ENCODE results near the gene ATP8A2.
"Not testable (repeated sequence)": the region's sequence is repeated elsewhere in the genome, so short reads cannot be mapped to it uniquely, and the experiment has no call there.

The ATP8A2 gene

DNA sequence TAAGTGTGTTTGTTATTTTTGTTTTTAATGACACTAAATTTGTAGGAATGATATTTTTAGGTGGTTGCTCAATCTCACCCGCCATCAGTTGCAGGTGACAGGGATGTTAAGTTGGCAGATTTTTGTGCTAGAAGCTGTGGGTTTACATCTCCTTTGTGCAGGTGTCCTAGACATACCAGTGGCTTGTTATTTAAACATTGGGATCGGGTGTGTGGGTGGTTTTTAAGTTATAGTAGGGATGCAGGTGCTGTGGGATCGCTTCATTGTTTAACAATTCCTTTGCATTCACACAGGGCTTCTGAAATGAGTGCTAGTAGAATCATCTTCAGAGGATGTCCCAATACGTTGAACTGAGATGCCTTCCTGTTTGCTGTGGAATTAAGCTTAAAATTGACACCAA lies 580.1 kb downstream of the ATP8A2 start:
- no peak for DNase-seq (ENCODE audit: extremely low read depth, low read depth)
- TF ChIP-seq, protein P1, sequence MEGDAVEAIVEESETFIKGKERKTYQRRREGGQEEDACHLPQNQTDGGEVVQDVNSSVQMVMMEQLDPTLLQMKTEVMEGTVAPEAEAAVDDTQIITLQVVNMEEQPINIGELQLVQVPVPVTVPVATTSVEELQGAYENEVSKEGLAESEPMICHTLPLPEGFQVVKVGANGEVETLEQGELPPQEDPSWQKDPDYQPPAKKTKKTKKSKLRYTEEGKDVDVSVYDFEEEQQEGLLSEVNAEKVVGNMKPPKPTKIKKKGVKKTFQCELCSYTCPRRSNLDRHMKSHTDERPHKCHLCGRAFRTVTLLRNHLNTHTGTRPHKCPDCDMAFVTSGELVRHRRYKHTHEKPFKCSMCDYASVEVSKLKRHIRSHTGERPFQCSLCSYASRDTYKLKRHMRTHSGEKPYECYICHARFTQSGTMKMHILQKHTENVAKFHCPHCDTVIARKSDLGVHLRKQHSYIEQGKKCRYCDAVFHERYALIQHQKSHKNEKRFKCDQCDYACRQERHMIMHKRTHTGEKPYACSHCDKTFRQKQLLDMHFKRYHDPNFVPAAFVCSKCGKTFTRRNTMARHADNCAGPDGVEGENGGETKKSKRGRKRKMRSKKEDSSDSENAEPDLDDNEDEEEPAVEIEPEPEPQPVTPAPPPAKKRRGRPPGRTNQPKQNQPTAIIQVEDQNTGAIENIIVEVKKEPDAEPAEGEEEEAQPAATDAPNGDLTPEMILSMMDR (IDR thresholded peaks at IDR 0.05; ENCODE audit: low read depth, low read length, missing control alignments) = no peak
- no peak overlapping the region for H3K4me3 ChIP-seq (replicated peaks; ENCODE audit: low read depth, low read length)

DNA sequence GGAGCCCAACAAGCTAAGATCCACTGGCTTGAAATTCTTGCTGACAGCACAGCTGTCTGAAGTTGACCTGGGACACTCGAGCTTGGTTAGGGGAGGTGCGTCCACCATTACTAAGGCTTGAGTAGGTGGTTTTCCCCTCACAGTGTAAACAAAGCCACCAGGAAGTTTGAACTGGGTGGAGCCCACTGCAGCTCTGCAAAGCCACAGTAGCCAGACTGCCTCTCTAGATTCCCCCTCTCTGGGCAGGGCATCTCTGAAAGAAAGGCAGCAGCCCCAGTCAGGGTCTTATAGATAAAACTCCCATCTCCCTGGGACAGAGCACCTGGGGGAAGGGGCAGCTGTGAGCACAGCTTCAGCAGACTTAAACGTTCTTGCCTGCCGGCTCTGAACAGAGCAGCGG lies 582.3 kb downstream of the ATP8A2 start:
- H3K4me3 ChIP-seq (replicated peaks; ENCODE audit: low read depth, low read length); DNase-seq (ENCODE audit: extremely low read depth, low read depth): not testable (repeated sequence)

DNA sequence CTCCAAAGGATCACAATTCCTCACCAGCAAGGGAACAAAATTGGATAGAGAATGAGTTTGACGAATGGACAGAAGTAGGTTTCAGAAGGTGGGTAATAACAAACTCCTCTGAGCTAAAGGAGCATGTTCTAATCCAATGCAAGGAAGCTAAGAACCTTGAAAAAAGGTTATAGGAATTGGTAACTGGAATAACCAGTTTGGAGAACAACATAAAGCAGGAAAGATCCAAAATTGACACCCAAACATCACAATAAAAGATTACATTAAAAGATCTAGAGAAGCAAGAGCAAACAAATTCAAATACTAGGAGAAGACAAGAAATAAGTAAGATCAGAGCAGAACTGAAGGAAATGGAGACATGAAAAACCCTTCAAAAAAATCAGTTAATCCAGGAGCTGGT lies 583.2 kb downstream of the ATP8A2 start:
- DNase-seq (ENCODE audit: extremely low read depth, low read depth); H3K4me3 ChIP-seq (replicated peaks; ENCODE audit: low read depth, low read length): not testable (repeated sequence)

DNA sequence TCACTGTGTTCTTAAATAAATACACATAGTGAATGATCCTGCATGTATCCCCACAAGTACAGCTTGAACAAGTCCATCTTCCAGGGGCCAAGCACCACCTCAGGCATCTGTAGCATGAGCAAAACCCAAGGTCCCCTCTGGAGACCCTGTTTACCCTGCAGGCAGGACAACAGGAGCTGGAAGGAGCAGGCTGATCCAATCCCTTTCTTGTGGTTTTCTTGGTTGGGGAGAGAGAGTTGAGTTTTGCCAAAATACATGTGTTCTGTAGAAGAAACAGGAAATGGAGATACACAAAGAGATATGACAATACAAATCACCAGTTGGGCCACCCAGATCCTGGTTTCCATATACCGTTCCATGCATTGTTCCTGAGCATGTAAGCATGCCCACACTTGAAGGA lies 587.2 kb downstream of the ATP8A2 start:
- DNase-seq (ENCODE audit: extremely low read depth, low read depth) = no peak
- TF ChIP-seq, protein P1 (IDR thresholded peaks at IDR 0.05; ENCODE audit: low read depth, low read length, missing control alignments) = no peak
- no peak overlapping the region for H3K4me3 ChIP-seq (replicated peaks; ENCODE audit: low read depth, low read length)

DNA sequence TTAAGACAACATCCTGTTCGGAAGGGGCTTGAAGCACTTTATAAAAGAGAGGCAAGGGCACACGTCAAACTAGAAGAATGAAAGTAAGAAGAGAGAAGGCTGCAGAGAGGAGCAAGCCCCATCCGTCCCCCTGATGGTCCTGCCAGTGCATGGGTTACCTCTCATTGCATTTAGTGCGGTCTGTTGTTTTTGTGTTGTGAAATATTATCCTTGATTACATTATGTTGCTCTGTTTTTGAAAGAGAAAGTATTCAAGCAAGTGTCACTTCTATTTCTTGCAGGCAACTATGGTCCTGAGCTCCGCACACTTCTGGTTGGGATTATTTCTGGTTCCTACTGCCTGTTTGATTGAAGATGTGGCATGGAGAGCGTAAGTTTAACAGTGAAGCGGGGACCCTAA lies 589.5 kb downstream of the ATP8A2 start:
- TF ChIP-seq, protein P1 (IDR thresholded peaks at IDR 0.05; ENCODE audit: low read depth, low read length, missing control alignments) = no peak
- no peak for DNase-seq (ENCODE audit: extremely low read depth, low read depth)
- H3K4me3 ChIP-seq (replicated peaks; ENCODE audit: low read depth, low read length) = no peak overlapping the region

DNA sequence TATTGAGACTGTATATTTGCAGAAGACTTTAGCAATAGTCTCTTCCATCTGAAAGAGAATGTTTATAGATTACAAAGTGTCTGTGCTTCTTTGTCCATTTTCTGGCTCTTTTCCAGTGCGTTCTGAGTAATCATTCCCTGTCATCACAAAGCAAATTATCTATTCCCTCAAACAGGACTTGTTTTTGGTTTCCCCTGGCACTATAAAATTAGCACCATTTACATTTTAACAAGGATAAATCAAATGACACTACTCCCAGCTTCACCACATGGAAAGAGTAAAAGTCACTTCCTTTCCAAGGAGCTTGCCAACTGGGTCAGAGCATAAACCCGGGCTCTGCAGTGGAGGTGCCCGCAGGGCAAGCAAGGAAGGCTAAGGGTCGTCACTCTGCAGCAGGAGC lies 591.9 kb downstream of the ATP8A2 start:
- no peak overlapping the region for H3K4me3 ChIP-seq (replicated peaks; ENCODE audit: low read depth, low read length)
- DNase-seq (ENCODE audit: extremely low read depth, low read depth) = no peak
- TF ChIP-seq, protein P1 (IDR thresholded peaks at IDR 0.05; ENCODE audit: low read depth, low read length, missing control alignments) = no peak

DNA sequence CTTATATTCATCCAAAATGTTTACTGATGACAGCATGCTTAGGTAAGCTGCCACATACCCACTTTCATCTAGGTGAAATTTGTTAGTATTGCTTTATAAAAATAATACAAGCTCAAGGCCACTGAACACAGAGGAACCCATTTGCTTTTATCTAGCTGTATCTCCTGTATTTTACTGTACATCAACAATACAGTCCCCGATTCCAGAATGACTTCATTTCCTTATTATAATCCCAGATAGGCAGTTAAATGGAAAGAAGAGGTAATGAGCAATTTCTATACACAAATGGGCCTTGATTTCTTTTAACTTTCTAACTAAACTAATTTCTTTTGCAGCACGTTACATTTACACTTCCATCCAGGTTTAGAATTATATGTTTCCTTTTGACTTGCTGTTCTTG lies 593.8 kb downstream of the ATP8A2 start:
- no peak for DNase-seq (ENCODE audit: extremely low read depth, low read depth)
- H3K4me3 ChIP-seq (replicated peaks; ENCODE audit: low read depth, low read length) = no peak overlapping the region
- TF ChIP-seq, protein P1 (IDR thresholded peaks at IDR 0.05; ENCODE audit: low read depth, low read length, missing control alignments) = no peak

DNA sequence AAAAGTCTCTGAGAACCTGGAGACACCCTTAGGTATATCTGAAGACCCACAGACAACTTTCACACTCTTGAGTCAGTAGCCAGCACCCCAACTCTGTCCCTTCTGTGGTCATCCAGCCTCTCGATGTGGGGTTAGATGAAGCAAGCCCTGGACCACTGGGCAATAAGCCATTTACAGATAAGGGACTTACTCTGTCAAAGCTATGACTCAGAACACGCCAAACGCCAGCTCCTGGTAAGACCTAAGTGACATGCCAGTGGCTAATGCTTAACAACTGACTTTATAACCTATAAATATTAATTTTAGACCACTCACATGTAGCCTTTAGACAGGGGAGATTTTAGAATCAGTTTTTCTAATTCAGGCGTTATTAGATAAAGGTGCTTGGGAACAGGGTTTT lies 594.3 kb downstream of the ATP8A2 start:
- TF ChIP-seq, protein P1 (IDR thresholded peaks at IDR 0.05; ENCODE audit: low read depth, low read length, missing control alignments) = no peak
- no peak overlapping the region for H3K4me3 ChIP-seq (replicated peaks; ENCODE audit: low read depth, low read length)
- DNase-seq (ENCODE audit: extremely low read depth, low read depth) = no peak

Measured in HFF-Myc (cell line).